DND-41 (cell line): ENCODE measurements around the gene GALK1.

Experiments used
- EZH2 ChIP-seq: IDR thresholded peaks from 3 replicates; pipeline ENCODE4 v1.6.1; 2012; ENCODE audit warnings: borderline replicate concordance, low read depth, mild to moderate bottlenecking, moderate library complexity, low read length, inconsistent platforms; ENCODE audit not compliant: severe bottlenecking
- TF ChIP-seq, protein P1 (sequence below): IDR thresholded peaks from 2 replicates; pipeline ENCODE4 v1.5.1; 2012; ENCODE audit warnings: borderline replicate concordance, low read length, moderate library complexity, mild to moderate bottlenecking; ENCODE audit not compliant: poor library complexity, severe bottlenecking; ENCODE audit errors: extremely low read depth

DNA sequence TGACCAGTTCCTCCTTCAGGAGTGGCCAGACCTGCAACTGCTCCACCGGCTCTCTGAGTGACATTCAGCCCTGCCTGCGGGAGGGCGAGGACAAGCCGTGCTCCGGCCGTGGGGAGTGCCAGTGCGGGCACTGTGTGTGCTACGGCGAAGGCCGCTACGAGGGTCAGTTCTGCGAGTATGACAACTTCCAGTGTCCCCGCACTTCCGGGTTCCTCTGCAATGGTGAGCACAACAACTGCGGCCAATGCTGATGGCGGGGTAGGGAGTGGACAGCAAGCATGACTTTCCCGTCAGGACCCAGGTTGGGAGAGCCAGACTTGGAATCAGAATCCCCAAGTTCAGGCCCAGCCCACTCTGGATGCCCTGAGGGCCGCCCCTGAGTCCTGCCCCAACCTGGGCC lies 31.5 kb downstream of the GALK1 start:
- no peak for TF ChIP-seq EZH2
- TF ChIP-seq, protein P1, sequence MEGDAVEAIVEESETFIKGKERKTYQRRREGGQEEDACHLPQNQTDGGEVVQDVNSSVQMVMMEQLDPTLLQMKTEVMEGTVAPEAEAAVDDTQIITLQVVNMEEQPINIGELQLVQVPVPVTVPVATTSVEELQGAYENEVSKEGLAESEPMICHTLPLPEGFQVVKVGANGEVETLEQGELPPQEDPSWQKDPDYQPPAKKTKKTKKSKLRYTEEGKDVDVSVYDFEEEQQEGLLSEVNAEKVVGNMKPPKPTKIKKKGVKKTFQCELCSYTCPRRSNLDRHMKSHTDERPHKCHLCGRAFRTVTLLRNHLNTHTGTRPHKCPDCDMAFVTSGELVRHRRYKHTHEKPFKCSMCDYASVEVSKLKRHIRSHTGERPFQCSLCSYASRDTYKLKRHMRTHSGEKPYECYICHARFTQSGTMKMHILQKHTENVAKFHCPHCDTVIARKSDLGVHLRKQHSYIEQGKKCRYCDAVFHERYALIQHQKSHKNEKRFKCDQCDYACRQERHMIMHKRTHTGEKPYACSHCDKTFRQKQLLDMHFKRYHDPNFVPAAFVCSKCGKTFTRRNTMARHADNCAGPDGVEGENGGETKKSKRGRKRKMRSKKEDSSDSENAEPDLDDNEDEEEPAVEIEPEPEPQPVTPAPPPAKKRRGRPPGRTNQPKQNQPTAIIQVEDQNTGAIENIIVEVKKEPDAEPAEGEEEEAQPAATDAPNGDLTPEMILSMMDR: no peak
